OCI-LY1 (cell line): Measurements from ENCODE around the gene SEPTIN8.

Source experiments
- CTCF ChIP-seq: fragments of 200-600 bp; sonication (generic), shearing (Covaris generic); IDR thresholded peaks from 2 replicates; pipeline ENCODE4 v1.5.1; 2017; ENCODE audit warnings: mild to moderate bottlenecking, antibody characterized with exemption, low read length, moderate library complexity, mixed read lengths
- EZH2 ChIP-seq: fragments of 200-600 bp; sonication (generic), shearing (Covaris generic); IDR thresholded peaks from 2 replicates; pipeline ENCODE4 v1.8.0; 2017; ENCODE audit warnings: borderline replicate concordance, mixed run types, mild to moderate bottlenecking, antibody characterized with exemption, low read length, moderate library complexity, mixed read lengths

- TF ChIP-seq CTCF (no peak), EZH2 (no peak)
These were observed 58.3 kb downstream of the SEPTIN8 start for GRCh38 chr5:132718544-132719312.
